Measurements from ENCODE around the gene HMX3. TPM values are rescaled to one million over a fixed set of nuclear protein-coding genes. Genes with fewer than 3 reads are reported as not detected.

The HMX3 gene
- total RNA-seq, 2 donors from 2014 or later = not detected

DNA sequence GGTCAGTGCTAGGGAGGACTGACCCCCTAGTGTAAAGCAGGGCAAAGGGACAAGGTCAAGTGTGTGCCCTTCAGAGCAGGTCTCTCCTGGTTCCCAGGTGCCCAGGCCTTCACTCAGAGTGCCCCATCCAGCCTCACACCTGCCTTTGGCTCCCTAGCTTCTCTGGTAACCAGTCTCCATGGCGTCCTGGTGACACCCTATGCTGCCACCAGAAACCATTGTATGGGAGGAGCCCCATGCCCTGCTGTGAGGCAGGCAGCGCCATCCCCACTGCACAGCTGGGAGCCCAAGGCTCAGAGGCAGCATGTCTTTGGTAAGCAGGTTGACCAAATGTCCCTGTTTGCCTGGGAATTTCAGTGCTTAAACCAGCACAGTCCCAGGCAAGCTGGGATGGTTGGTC is 33.1 kb upstream of the HMX3 start:
- intact Hi-C loops (cut with DNase I) = no loop called here
- H3K36me3 ChIP-seq (replicated peaks in 1 of 2; ENCODE audit: insufficient read depth in 1 of 2, low read depth in 2 of 2) = no peaks in the 10 kb centered on the region
- no peak for DNase-seq
- TF ChIP-seq, protein P1, sequence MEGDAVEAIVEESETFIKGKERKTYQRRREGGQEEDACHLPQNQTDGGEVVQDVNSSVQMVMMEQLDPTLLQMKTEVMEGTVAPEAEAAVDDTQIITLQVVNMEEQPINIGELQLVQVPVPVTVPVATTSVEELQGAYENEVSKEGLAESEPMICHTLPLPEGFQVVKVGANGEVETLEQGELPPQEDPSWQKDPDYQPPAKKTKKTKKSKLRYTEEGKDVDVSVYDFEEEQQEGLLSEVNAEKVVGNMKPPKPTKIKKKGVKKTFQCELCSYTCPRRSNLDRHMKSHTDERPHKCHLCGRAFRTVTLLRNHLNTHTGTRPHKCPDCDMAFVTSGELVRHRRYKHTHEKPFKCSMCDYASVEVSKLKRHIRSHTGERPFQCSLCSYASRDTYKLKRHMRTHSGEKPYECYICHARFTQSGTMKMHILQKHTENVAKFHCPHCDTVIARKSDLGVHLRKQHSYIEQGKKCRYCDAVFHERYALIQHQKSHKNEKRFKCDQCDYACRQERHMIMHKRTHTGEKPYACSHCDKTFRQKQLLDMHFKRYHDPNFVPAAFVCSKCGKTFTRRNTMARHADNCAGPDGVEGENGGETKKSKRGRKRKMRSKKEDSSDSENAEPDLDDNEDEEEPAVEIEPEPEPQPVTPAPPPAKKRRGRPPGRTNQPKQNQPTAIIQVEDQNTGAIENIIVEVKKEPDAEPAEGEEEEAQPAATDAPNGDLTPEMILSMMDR (IDR thresholded peaks at IDR 0.05) = no peak
- TF ChIP-seq POLR2A (IDR thresholded peaks at IDR 0.05) = no peak
- 59% methylated on average over 2 of the region's 2 CpGs; no CpG with 5 or more reads in 1 of the 2 donors for WGBS, 2 donors
- no peak overlapping the region for H3K27ac ChIP-seq
- no peaks in the 10 kb centered on the region for H3K9me3 ChIP-seq
- H3K27me3 ChIP-seq = no peaks in the 10 kb centered on the region
- no peaks in the 10 kb centered on the region for H3K4me1 ChIP-seq
- no peak for ATAC-seq
- no peak overlapping the region for H3K4me3 ChIP-seq

DNA sequence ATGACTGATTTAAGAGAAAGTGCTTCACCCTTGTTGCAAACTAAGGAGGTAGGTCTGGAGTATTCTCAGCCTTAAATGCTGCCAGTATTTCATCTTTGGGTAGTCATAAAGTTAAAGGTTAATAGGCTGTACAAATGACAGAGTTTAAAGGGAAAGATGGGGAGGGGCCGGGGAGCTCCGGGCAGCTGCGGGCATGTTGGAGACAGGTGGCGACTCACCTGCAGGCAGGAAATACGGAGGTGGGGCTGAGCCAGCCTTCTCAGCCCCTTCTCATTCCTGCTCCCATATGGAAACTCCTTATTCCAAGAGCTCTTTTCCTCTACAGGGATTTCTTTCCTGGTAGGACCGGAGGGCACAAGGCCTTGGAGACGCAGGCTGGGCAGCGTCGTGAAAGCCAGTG is 31.8 kb upstream of the HMX3 start:
- Histone ChIP-seq H3K27me3 (no peaks in the 10 kb centered on the region), H3K27ac (no peak overlapping the region), H3K36me3 (replicated peaks in 1 of 2; ENCODE audit: insufficient read depth in 1 of 2, low read depth in 2 of 2) (no peaks in the 10 kb centered on the region), H3K4me1 (no peaks in the 10 kb centered on the region), H3K4me3 (no peak overlapping the region), H3K9me3 (no peaks in the 10 kb centered on the region)
- ATAC-seq (no peak), DNase-seq (no peak)
- WGBS, 2 donors = 49 to 50% methylated on average over 8 to 9 of the region's 9 CpGs
- intact Hi-C loops (cut with DNase I) = no loop called here
- TF ChIP-seq POLR2A (IDR thresholded peaks at IDR 0.05) = no peak
- TF ChIP-seq, protein P1 (IDR thresholded peaks at IDR 0.05) = no peak

DNA sequence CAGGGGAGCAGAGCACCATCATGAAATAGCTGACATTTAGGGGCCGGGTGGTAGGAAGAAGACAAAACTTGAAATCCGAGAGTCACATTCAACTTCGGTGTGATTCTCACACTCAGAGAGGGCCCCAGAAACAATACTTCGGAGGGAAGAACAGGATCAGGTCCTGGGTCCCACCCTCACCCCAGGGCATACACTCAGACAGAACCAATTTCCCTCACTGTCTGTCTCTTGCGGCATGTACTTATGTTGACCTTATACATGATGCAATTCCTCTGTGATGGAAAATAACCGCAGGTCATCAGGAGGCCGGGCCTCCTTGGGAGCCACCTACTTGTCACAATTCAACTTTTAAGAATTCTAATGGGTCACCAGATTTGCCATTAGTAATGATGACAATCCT is 26.3 kb upstream of the HMX3 start:
- Histone ChIP-seq H3K9me3 (no peaks in the 10 kb centered on the region), H3K36me3 (replicated peaks in 1 of 2; ENCODE audit: insufficient read depth in 1 of 2, low read depth in 2 of 2) (no peaks in the 10 kb centered on the region), H3K4me1 (no peaks in the 10 kb centered on the region), H3K4me3 (no peak overlapping the region), H3K27ac (no peak overlapping the region), H3K27me3 (no peaks in the 10 kb centered on the region)
- WGBS, 2 donors = 60 to 65% methylated on average over 7 of the region's 7 CpGs
- intact Hi-C loops (cut with DNase I) = no loop called here
- TF ChIP-seq, protein P1 (IDR thresholded peaks at IDR 0.05) = no peak
- no peak for TF ChIP-seq POLR2A (IDR thresholded peaks at IDR 0.05)
- ATAC-seq (no peak), DNase-seq (no peak)

DNA sequence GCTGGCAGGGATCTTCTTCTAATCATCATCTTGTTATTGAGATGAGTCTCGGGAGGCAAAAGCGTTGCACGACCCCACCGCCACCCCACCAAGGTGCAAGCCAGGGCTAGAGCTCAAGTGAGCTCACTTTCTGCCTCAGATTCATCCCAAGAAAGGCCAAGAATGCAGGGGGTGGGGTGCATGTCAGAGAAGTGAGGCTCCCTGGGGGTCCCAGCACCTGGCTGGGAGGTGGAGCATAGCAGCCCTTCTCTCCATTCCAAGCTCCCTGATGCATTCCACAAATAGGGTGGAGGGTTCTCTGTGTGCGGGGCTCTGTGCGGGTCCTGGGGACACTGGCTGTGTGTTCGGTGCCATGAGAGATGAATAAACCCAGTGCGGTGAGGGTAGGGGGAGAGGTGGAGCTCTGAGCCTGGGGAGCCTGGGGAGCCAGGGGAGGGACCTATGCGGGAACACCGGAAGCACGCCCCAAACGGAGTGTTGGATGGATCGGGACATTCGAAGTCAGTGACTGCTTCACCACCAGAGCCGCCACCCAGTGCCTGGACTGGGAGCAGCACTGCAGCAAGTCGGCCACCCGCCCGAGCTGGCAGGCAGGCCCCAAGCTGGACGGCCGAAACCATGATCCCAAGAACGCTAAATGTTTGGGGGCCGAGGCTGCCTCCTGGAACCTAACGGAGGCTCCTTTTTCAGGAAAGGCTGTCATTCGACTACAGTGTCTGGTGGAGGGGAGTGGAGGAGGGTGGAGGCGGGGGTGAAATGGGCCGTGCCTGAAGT is 17.9 kb upstream of the HMX3 start:
- ATAC-seq (no peak), DNase-seq (no peak)
- Histone ChIP-seq H3K4me3 (no peak overlapping the region), H3K9me3 (no peaks in the 10 kb centered on the region), H3K27ac (no peak overlapping the region), H3K4me1 (no peaks in the 10 kb centered on the region), H3K27me3 (peaks cover 0 to 11% of the 10 kb centered on the region in 2 donors), H3K36me3 (replicated peaks in 1 of 2; ENCODE audit: insufficient read depth in 1 of 2, low read depth in 2 of 2) (no peaks in the 10 kb centered on the region)
- WGBS, 2 donors = 18 to 32% methylated on average over 18 to 26 of the region's 26 CpGs
- TF ChIP-seq POLR2A (IDR thresholded peaks at IDR 0.05) = no peak
- TF ChIP-seq, protein P1 (IDR thresholded peaks at IDR 0.05) = no peak
- intact Hi-C loops (cut with DNase I) = no loop called here

DNA sequence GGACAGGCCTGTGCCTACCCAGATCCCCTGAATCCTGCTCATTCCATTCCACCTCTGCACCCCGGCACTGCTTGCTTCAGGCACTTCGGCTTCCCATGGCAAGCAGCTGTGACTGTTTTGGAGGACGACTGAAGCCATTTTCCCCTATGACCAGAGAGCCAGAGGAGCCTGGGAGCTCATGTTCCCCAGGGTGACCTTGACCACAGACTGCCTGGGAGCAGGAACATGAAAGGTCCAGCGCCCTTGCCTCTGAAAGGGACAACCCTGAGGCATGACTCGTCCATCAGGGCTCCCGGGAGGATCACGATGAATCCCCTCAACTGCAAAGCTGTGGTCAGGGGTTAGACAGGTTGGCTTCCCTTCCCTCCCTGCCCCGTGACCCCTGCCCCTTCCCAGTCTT is 16.7 kb upstream of the HMX3 start:
- ATAC-seq (no peak), DNase-seq (no peak)
- intact Hi-C loops (cut with DNase I) = no loop called here
- Histone ChIP-seq H3K36me3 (replicated peaks in 1 of 2; ENCODE audit: insufficient read depth in 1 of 2, low read depth in 2 of 2) (no peaks in the 10 kb centered on the region), H3K4me1 (no peaks in the 10 kb centered on the region), H3K9me3 (no peaks in the 10 kb centered on the region), H3K4me3 (no peak overlapping the region), H3K27ac (no peak overlapping the region), H3K27me3 (peaks cover 0 to 11% of the 10 kb centered on the region in 2 donors)
- TF ChIP-seq, protein P1 (IDR thresholded peaks at IDR 0.05) = no peak
- WGBS, 2 donors = 56 to 68% methylated on average over 8 of the region's 8 CpGs
